HEK293T (cell line): ENCODE results near the gene NAPG.

Experiments
- BHLHE40 ChIP-seq: fragments of 450-650 bp; IDR thresholded peaks from 2 replicates; pipeline ENCODE4 v1.6.1; 2016; ENCODE audit warnings: mild to moderate bottlenecking, moderate library complexity, borderline replicate concordance
- CTBP1 ChIP-seq: fragments of 450-650 bp; IDR thresholded peaks from 2 replicates; pipeline ENCODE4 v1.6.1; 2016; ENCODE audit warnings: borderline replicate concordance
- ELF4 ChIP-seq: fragments of 450-650 bp; IDR thresholded peaks from 2 replicates; pipeline ENCODE4 v1.6.1; 2017; ENCODE audit warnings: antibody characterized with exemption
- FOXA1 ChIP-seq: fragments of 450-650 bp; IDR thresholded peaks from 2 replicates; pipeline ENCODE4 v1.6.1; 2016; ENCODE audit warnings: mild to moderate bottlenecking
- FOXM1 ChIP-seq: fragments of 450-650 bp; IDR thresholded peaks from 2 replicates; pipeline ENCODE4 v1.6.1; 2017; ENCODE audit warnings: mild to moderate bottlenecking, borderline replicate concordance
- HDGF ChIP-seq: fragments of 450-650 bp; IDR thresholded peaks from 2 replicates; pipeline ENCODE4 v1.6.1; 2017; ENCODE audit warnings: antibody characterized with exemption, borderline replicate concordance
- L3MBTL2 ChIP-seq: fragments of 450-650 bp; conservative IDR thresholded peaks from 2 replicates; pipeline ENCODE4 v1.6.1; 2016; ENCODE audit warnings: mild to moderate bottlenecking
- LEF1 ChIP-seq: fragments of 450-650 bp; IDR thresholded peaks from 2 replicates; pipeline ENCODE4 v1.6.1; 2017; ENCODE audit warnings: mild to moderate bottlenecking, borderline replicate concordance
- SP1 ChIP-seq: fragments of 450-650 bp; IDR thresholded peaks from 2 replicates; pipeline ENCODE4 v1.6.1; 2017
- SUZ12 ChIP-seq: fragments of 450-650 bp; IDR thresholded peaks from 2 replicates; pipeline ENCODE4 v1.6.1; 2016; ENCODE audit warnings: mild to moderate bottlenecking
- TARDBP ChIP-seq: fragments of 450-650 bp; IDR thresholded peaks from 2 replicates; pipeline ENCODE4 v1.6.1; 2016
- ZNF384 ChIP-seq: fragments of 450-650 bp; IDR thresholded peaks from 2 replicates; pipeline ENCODE4 v1.6.1; 2016
- TF ChIP-seq, protein P1 (sequence below): fragments of 450-650 bp; IDR thresholded peaks from 2 replicates; pipeline ENCODE4 v1.6.1; 2016

DNA sequence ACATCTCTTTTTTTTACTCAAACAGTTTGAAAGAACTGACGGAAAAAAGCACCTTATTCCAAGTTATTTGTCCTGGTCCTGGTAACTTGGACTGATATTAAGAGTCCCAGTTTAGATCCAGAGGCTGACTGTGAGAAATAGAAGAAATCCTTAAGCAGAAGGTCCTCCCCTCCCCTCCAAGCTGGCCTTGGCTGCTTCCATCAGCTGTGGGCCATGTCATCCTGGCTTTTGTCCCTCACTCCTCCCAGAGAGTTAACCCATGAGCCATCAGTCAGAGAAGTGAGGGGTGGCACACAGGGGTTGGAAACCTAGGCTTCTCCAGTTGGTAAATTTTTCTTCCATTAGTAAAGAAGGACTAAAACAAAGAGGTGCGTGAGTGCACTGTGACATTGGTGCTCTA is 9.7 kb upstream of the NAPG start:
- TF ChIP-seq SUZ12 (no peak), LEF1 (no peak), BHLHE40 (no peak), CTBP1 (no peak), TARDBP (no peak), HDGF (no peak), FOXM1 (no peak), FOXA1 (no peak), ZNF384 (no peak), SP1 (no peak), ELF4 (no peak), L3MBTL2 (no peak)
- TF ChIP-seq, protein P1, sequence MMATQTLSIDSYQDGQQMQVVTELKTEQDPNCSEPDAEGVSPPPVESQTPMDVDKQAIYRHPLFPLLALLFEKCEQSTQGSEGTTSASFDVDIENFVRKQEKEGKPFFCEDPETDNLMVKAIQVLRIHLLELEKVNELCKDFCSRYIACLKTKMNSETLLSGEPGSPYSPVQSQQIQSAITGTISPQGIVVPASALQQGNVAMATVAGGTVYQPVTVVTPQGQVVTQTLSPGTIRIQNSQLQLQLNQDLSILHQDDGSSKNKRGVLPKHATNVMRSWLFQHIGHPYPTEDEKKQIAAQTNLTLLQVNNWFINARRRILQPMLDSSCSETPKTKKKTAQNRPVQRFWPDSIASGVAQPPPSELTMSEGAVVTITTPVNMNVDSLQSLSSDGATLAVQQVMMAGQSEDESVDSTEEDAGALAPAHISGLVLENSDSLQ = no peak
